ENCODE data around the gene PRKCZ. TPM values are rescaled to one million over a fixed set of nuclear protein-coding genes. Genes with fewer than 3 reads are reported as not detected.

PRKCZ gene
- total RNA-seq, 2 donors from 2014 or later, result 12.3 to 16.8 TPM

DNA sequence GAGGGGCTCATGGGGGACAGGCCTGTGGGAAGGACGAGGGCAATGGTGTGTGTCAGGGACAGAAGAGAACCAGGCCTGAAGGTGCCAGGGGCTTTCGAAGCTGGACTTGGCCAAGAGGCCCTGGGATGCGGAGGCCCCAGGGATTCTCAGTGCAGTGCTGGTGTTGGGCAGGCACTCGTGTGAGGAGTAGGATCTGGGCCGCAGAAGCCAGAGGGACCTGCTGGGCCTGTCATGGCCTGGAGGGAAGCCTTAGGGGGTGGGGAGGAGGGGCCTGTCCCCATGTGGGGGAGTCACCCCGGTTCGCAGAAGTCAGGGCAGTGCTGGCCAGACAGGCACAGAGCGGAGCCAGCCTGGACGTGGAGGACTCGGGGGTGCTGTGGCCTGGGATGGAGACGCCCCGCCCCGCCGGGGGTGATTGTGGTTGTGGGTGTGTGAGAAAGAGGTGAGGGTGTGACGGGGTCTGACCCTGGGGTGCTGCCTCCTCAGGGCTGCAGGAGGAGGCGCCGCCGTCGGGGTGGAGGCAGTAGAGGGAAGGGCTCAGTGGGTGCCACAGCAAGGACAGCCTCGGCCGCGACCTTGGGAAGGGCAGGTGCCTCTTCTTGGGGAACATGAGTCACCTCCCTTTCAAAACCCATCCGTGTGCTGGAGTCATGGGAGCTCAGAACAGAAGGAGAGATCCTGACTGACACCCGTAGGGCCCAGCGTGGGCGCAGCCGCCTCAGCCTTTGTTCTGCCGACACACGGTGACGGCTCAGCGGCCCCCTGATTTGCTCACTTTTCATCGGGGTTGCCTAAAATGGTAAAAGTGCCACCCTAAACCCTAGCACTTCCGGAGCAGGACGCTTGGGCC lies 110.5 kb downstream of the PRKCZ start:
- Mint-ChIP-seq H3K36me3 (ENCODE audit: insufficient read depth in 2 of 2) (peaks cover 0 to 2% of the 10 kb centered on the region in 2 donors), H3K9me3 (no peaks in the 10 kb centered on the region), H3K4me1 (ENCODE audit: low read depth) (no peaks in the 10 kb centered on the region), H3K27ac (no peak overlapping the region), H3K4me3 (no peak overlapping the region), H3K27me3 (ENCODE audit: low read depth) (no peaks in the 10 kb centered on the region)
- ATAC-seq (replicated peaks in 1 of 2) (no peak), DNase-seq (no peak)

GRCh38 chr1:2163205-2163604 lies 113.0 kb downstream of the PRKCZ start:
- Mint-ChIP-seq H3K27ac (no peak overlapping the region), H3K4me3 (no peak overlapping the region), H3K27me3 (ENCODE audit: low read depth) (no peaks in the 10 kb centered on the region), H3K36me3 (ENCODE audit: insufficient read depth in 2 of 2) (peaks cover 0 to 2% of the 10 kb centered on the region in 2 donors), H3K4me1 (ENCODE audit: low read depth) (no peaks in the 10 kb centered on the region), H3K9me3 (no peaks in the 10 kb centered on the region)
- no peak for DNase-seq
- no peak for ATAC-seq (replicated peaks in 1 of 2)

DNA sequence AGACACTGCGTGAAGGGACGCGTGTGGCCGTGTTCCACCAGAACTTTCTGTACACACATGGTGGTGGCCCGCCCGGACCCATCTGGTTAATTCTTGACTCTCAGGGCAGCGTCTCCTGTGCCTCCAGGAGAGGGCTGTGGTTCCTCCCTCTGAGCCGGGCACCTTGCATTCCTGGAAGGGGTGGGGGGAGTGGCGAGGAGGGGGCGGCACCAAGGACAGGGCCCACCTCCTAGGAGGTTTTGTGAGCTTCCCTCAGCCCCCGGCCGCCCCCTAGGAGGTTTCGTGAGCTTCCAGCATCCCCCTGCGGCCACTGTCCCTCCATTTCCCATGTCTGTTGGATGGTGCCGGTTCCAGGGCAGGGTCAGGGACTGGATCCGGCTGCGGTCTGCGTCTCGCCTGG lies 115.4 kb downstream of the PRKCZ start:
- Mint-ChIP-seq H3K36me3 (ENCODE audit: insufficient read depth in 2 of 2) (peaks cover 0 to 2% of the 10 kb centered on the region in 2 donors), H3K27me3 (ENCODE audit: low read depth) (no peaks in the 10 kb centered on the region), H3K27ac (no peak overlapping the region), H3K9me3 (no peaks in the 10 kb centered on the region), H3K4me1 (ENCODE audit: low read depth) (no peaks in the 10 kb centered on the region), H3K4me3 (no peak overlapping the region)
- ATAC-seq (replicated peaks in 1 of 2) (no peak), DNase-seq (no peak)

DNA sequence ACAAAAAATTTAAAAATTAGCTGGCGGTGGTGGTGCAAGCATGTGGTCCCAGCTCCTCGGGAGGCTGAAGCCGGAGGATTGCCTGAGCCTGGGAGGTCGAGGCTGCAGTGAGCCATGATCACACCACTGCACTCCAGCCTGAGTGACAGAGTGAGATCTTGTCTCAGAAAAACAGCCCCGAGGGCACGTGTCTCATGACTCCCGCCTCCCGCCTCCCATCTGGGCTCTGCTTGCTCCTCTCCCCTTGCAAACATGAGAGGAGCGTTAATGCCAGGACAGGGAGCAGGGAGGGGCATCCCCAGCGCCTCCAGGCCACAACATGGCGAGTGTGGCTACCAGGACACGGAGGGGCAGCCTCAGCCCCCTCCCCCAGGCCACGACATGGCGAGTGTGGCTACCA lies 116.0 kb downstream of the PRKCZ start:
- DNase-seq (no peak), ATAC-seq (replicated peaks in 1 of 2) (no peak)
- Mint-ChIP-seq H3K27ac (no peak overlapping the region), H3K9me3 (no peaks in the 10 kb centered on the region), H3K36me3 (ENCODE audit: insufficient read depth in 2 of 2) (peaks cover 0 to 2% of the 10 kb centered on the region in 2 donors), H3K4me3 (no peak overlapping the region), H3K27me3 (ENCODE audit: low read depth) (no peaks in the 10 kb centered on the region), H3K4me1 (ENCODE audit: low read depth) (no peaks in the 10 kb centered on the region)

- Mint-ChIP-seq H3K27ac (no peak overlapping the region), H3K9me3 (no peaks in the 10 kb centered on the region), H3K4me1 (ENCODE audit: low read depth) (no peaks in the 10 kb centered on the region), H3K27me3 (ENCODE audit: low read depth) (no peaks in the 10 kb centered on the region), H3K4me3 (no peak overlapping the region), H3K36me3 (ENCODE audit: insufficient read depth in 2 of 2) (peaks cover 0 to 2% of the 10 kb centered on the region in 2 donors)
- DNase-seq, result no peak
- ATAC-seq (replicated peaks in 1 of 2), result no peak
Measured at GRCh38 chr1:2166695-2167094, 116.5 kb downstream of the PRKCZ start.

- H3K27me3 Mint-ChIP-seq (ENCODE audit: low read depth), result no peaks in the 10 kb centered on the region
- DNase-seq (no peak), ATAC-seq (replicated peaks in 1 of 2) (no peak)
- H3K4me3 Mint-ChIP-seq, result no peak overlapping the region
- H3K9me3 Mint-ChIP-seq, result no peaks in the 10 kb centered on the region
- peaks cover 0 to 2% of the 10 kb centered on the region in 2 donors for H3K36me3 Mint-ChIP-seq (ENCODE audit: insufficient read depth in 2 of 2)
- H3K4me1 Mint-ChIP-seq (ENCODE audit: low read depth), result no peaks in the 10 kb centered on the region
- H3K27ac Mint-ChIP-seq, result no peak overlapping the region
Measured at GRCh38 chr1:2168090-2168489, 117.9 kb downstream of the PRKCZ start.

DNA sequence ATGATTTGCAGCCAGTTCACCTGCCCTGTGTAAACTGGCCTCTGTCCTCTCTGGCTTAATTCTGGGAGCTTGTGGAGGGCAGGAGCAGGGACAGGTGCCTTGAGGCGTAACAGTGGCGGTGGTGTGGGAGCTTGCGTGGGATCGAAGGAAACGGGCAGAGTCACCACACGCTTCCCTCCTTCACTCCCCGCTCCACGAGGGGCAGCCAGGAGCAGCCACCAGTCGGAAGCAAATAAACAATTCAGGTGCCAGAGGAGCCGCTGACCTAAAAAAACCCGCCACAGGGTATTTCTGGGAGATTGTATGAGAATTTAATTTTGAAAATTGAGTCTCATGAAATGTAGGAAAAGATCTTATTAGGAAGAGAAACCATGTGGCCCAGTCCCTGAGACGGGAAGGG lies 118.3 kb downstream of the PRKCZ start:
- H3K9me3 Mint-ChIP-seq, result no peaks in the 10 kb centered on the region
- DNase-seq (no peak), ATAC-seq (replicated peaks in 1 of 2) (no peak)
- no peak overlapping the region for H3K4me3 Mint-ChIP-seq
- no peaks in the 10 kb centered on the region for H3K4me1 Mint-ChIP-seq (ENCODE audit: low read depth)
- H3K27ac Mint-ChIP-seq, result no peak overlapping the region
- peaks cover 0 to 2% of the 10 kb centered on the region in 2 donors for H3K36me3 Mint-ChIP-seq (ENCODE audit: insufficient read depth in 2 of 2)
- no peaks in the 10 kb centered on the region for H3K27me3 Mint-ChIP-seq (ENCODE audit: low read depth)

GRCh38 chr1:2169200-2169836 lies 119.1 kb downstream of the PRKCZ start:
- Mint-ChIP-seq H3K4me3 (no peak overlapping the region), H3K4me1 (ENCODE audit: low read depth) (no peaks in the 10 kb centered on the region), H3K9me3 (no peaks in the 10 kb centered on the region), H3K27ac (no peak overlapping the region), H3K36me3 (ENCODE audit: insufficient read depth in 2 of 2) (no peaks in the 10 kb centered on the region), H3K27me3 (ENCODE audit: low read depth) (no peaks in the 10 kb centered on the region)
- no peak for ATAC-seq (replicated peaks in 1 of 2)
- DNase-seq, result no peak

DNA sequence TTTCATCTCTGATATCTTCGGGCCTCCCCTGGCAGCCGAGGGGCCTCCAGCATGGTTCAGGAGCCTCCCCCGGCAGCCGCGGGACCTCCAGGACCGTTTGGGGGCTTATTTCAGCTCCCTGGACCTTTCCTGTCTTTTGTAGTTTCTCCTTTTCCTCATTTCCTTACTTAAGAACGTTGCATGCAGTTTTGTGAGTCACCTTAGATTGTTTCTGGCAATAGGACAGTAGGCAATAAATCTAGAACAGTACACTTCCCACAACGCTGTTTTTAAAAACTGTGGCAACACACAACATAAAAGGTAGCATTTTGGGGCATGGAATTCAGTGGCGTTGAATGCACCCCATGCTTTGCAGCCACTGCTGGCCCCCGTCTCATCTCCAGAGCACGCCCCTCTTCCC lies 120.0 kb downstream of the PRKCZ start:
- Mint-ChIP-seq H3K4me1 (ENCODE audit: low read depth) (no peaks in the 10 kb centered on the region), H3K27me3 (ENCODE audit: low read depth) (no peaks in the 10 kb centered on the region), H3K27ac (no peak overlapping the region), H3K4me3 (no peak overlapping the region), H3K36me3 (ENCODE audit: insufficient read depth in 2 of 2) (no peaks in the 10 kb centered on the region), H3K9me3 (no peaks in the 10 kb centered on the region)
- ATAC-seq (replicated peaks in 1 of 2), result no peak
- DNase-seq, result no peak

DNA sequence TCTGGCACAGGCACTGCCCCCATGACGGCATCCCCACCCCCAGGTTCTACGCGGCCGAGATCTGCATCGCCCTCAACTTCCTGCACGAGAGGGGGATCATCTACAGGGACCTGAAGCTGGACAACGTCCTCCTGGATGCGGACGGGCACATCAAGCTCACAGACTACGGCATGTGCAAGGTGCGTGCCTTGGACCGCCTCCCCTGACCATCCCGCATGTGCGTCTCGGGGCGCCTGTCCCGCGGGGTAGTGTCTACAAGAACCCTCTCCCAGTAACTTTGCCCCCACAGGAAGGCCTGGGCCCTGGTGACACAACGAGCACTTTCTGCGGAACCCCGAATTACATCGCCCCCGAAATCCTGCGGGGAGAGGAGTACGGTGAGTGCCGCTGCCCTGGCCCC lies 121.8 kb downstream of the PRKCZ start:
- Mint-ChIP-seq H3K9me3 (no peaks in the 10 kb centered on the region), H3K36me3 (ENCODE audit: insufficient read depth in 2 of 2) (no peaks in the 10 kb centered on the region), H3K4me1 (ENCODE audit: low read depth) (no peaks in the 10 kb centered on the region), H3K27ac (no peak overlapping the region), H3K27me3 (ENCODE audit: low read depth) (no peaks in the 10 kb centered on the region), H3K4me3 (no peak overlapping the region)
- DNase-seq (no peak), ATAC-seq (replicated peaks in 1 of 2) (no peak)

DNA sequence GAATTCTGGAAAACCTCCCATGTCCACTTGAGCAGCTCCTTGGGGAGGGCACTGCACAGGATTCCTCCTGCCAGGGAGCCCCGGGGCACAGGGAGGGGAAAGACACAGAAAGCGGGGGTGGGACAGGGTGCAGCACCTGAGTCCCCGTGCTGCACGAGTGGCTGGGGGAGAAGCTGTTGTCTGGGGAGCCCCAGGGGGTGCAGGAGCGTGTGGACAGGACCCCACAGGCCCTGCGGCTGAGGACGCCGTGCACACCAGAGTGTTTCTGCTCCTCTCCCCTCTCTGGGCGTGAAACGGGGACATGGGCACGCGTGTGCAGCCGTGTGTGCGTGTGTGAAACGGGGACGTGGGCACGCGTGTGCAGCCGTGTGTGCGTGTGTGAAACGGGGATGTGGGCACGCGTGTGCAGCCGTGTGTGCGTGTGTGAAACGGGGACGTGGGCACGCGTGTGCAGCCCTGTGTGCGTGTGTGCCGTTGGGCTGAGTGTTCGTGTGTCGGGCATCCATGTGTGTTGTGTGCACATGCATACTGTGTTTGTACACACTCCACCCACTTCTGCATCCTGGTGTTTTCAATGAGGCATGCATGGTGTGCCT lies 122.4 kb downstream of the PRKCZ start:
- DNase-seq (no peak), ATAC-seq (replicated peaks in 1 of 2) (no peak)
- no peak overlapping the region for H3K4me3 Mint-ChIP-seq
- H3K36me3 Mint-ChIP-seq (ENCODE audit: insufficient read depth in 2 of 2), result no peaks in the 10 kb centered on the region
- no peaks in the 10 kb centered on the region for H3K4me1 Mint-ChIP-seq (ENCODE audit: low read depth)
- no peak overlapping the region for H3K27ac Mint-ChIP-seq
- H3K9me3 Mint-ChIP-seq, result no peaks in the 10 kb centered on the region
- no peaks in the 10 kb centered on the region for H3K27me3 Mint-ChIP-seq (ENCODE audit: low read depth)

- Mint-ChIP-seq H3K9me3 (no peaks in the 10 kb centered on the region), H3K4me3 (no peak overlapping the region), H3K27ac (no peak overlapping the region), H3K27me3 (ENCODE audit: low read depth) (no peaks in the 10 kb centered on the region), H3K36me3 (ENCODE audit: insufficient read depth in 2 of 2) (no peaks in the 10 kb centered on the region), H3K4me1 (ENCODE audit: low read depth) (no peaks in the 10 kb centered on the region)
- DNase-seq, result no peak
- ATAC-seq (replicated peaks in 1 of 2), result peak in 1 of 2 donors; percentile 32
Measured at GRCh38 chr1:2173546-2174347, 123.5 kb downstream of the PRKCZ start.
